GM19438 (cell line): ENCODE measurements around the gene NAPSA.
"Not testable (repeated sequence)": the region's sequence is repeated elsewhere in the genome, so short reads cannot be mapped to it uniquely, and the experiment has no call there.

Source experiments
- ATAC-seq: cut with Tn5 transposase; IDR thresholded peaks from one replicate; pipeline ENCODE4 v1.9.1; 2021; ENCODE audit warnings: low read depth; ENCODE audit not compliant: unreplicated experiment

The NAPSA gene

GRCh38 chr19:50365434-50366306 lies at the start of gene NAPSA:
NAPSA (minus strand) TSS chr19:50365639; CDS start chr19:50365621, 18 bp downstream.
- ATAC-seq: no peak

DNA sequence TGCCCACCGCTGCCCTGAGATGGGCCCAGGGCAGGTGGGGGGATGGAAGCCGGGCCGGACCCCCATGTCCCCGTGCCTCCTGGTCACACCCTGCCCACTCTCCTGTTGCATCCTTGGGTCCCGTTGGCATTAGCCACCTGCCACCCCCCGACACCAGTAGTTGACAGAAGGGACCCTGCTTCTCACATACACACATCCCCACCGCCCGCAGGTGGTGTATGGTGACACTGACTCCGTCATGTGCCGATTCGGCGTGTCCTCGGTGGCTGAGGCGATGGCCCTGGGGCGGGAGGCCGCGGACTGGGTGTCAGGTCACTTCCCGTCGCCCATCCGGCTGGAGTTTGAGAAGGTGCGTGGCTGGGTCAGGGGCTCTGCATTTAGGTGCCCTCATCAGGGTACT lies 48.1 kb upstream of the NAPSA start:
- ATAC-seq: no peak

DNA sequence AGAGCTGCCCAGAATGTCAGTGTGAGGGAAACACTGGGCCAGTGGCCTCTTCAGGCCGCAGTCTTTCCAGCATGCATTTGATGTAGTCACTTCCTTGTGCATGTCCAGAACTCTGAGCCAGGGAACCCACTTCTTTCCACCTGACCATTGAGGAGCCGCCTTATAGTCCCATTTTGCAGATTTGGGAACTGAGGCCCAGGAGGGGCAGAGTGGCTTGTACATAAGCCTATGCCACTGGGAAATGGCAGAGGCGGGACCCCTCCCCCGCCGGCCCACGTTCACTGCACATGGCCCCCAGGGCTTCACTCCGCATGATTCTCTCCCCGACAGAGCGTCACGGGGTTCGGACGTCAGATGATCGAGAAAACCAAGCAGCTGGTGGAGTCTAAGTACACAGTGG lies 47.7 kb upstream of the NAPSA start:
- ATAC-seq: no peak

DNA sequence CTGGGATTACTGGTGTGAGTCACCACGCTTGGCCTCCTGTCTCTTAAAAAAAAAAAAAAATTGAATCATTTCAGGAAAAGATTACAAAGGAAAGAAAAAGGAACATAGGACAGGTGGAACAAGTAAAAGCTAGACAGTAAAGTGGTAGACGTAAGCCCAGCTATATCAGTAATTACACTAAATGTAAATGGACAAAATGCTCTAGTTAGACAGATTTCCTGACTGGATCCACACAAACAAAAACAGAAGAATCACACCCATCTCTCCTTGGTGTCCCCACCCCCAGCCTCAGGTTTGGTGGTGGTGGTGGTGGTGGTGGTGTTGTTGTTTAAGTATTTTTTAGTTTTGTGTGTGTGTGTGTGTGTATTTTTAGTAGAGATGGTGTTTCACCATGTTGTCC lies 47.0 kb upstream of the NAPSA start:
- no peak for ATAC-seq

- ATAC-seq: no peak
Measured at GRCh38 chr19:50410109-50410508, 44.7 kb upstream of the NAPSA start.

DNA sequence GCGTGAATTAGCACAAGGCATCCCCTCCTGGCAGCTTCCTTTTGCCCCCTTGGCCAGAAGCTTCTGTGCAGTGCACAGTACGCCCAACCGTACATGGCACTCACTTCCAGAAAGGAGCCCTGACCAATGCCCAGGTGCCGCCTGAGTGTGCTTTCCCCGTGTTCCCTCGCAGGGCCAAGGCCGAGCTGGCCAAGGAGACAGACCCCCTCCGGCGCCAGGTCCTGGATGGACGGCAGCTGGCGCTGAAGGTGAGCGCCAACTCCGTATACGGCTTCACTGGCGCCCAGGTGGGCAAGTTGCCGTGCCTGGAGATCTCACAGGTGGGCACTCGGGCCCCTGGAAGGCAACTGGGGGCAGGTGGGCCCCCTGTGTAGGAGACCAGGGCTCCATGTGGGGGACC lies 43.9 kb upstream of the NAPSA start:
- no peak for ATAC-seq

DNA sequence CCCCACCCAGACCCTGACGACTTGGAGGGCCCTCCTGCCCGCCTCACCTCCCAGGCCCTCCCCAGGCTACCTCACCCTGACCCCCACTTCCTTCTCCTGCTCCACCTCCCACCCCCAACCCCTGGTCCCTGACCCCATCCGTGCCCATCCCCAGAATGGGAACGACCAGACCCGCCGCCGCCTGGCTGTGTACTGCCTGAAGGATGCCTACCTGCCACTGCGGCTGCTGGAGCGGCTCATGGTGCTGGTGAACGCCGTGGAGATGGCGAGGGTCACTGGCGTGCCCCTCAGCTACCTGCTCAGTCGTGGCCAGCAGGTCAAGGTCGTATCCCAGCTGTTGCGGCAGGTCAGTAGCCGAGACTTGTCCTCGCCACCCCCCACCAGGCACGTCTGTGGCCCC lies 41.4 kb upstream of the NAPSA start:
- ATAC-seq: no peak

GRCh38 chr19:50406156-50406820 lies 40.8 kb upstream of the NAPSA start:
- no peak for ATAC-seq

- ATAC-seq: no peak
Measured at GRCh38 chr19:50402544-50403301, 37.3 kb upstream of the NAPSA start.

DNA sequence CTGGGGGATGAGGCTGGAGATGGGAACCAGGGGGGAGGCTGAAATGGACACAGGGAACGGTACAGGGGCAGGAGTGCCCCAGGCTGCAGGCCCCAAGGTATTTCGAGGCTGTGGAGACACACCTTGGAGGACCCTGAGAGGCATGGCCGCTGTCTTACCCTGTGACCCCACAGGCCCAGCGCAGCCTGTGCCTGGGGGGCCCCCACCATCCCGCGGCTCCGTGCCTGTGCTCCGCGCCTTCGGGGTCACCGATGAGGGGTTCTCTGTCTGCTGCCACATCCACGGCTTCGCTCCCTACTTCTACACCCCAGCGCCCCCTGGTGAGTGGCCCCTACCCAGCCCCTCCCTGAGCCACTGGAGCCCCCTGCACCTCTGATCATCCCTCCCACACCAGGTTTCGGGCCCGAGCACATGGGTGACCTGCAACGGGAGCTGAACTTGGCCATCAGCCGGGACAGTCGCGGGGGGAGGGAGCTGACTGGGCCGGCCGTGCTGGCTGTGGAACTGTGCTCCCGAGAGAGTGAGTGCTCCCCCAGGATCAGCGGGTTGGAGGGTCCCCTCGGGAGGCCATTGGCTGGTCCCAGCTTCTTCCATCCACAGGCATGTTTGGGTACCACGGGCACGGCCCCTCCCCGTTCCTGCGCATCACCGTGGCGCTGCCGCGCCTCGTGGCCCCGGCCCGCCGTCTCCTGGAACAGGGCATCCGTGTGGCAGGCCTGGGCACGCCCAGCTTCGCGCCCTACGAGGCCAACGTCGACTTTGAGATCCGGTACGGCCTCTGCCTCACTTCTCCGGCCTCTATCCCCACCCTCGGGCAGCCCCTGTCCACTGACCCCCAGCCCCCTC lies 36.4 kb upstream of the NAPSA start:
- no peak for ATAC-seq

DNA sequence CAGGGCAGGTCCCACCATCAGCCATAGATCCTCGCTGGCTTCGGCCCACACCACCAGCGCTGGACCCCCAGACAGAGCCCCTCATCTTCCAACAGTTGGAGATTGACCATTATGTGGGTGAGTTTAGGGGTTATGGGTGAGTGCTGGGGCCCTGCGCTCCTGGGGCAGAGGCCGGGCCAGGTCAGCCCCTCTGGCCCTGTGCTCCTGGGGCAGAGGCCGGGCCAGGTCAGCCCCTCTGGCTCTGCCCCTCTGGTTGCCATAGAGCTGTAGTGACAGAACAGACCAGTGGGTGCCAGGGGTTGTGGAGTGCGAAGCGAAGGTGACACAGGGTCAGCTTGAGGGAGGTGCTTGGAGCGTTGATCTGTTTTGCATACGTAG lies 33.9 kb upstream of the NAPSA start:
- ATAC-seq: no peak

DNA sequence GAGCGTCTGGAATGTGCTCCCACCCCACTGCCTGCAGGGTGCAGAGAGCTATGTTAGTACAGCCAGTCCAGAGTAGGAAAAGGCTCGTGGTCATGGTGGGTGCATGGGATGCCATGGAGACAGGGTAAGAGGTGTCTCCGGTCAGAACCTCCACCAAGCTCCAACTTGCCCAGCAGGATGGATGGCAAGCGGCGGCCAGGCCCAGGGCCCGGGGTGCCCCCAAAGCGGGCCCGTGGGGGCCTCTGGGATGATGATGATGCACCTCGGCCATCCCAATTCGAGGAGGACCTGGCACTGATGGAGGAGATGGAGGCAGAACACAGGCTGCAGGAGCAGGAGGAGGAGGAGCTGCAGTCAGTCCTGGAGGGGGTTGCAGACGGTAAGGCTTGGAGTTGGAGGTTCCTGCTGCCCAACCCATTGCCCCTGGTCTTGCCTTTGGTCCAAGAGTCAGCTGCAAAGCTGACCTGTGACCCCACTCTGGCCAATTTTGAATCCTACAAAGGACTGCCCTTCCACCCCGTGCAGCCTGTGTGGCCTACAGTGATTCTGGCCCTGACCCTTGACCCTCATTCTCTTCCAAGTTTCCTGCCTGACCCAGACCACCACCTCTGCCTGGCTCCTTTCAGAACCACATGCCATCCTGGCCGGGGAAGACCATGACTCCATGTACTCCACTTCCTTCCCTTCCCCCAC lies 33.4 kb upstream of the NAPSA start:
- no peak for ATAC-seq

DNA sequence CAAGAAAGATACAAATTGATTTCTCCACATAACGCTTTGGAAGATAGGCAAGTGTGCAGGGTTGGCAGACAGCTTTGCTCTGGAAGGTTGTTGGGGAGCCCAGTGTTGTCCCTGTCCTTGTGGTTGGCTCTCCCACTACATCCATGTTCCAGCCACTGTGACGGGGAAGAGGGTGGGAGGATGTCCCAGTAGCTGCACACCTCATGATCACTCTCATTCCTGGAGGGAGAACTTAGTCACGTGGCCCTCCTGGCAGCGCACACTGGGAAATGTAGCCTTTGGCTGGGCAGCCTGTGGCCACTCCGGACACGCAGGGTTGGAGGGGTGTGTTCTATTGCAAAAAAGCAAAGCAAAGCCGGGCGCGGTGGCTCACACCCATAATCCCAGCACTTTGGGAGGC lies 28.6 kb upstream of the NAPSA start:
- no peak for ATAC-seq

DNA sequence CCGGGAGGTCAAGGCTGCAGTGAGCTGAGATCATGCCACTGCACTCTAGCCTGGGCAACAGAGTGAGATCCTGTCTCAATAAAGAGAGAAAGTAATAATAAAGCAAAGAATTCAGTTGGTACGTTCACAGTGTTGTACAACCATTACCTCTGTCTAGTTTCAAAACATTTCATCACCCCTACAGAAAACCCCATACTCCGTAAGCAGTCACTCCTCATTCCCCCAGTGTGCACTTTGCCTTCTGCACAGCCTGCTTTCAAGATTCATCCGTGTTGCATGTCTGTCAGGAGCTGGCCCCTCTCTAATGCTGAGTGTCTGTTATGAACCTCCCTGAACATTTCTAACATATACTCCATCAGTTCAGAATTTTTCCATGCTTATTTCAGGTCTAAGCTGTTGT lies 28.1 kb upstream of the NAPSA start:
- no peak for ATAC-seq

- no peak for ATAC-seq
Measured at GRCh38 chr19:50392759-50393158, 27.3 kb upstream of the NAPSA start.

GRCh38 chr19:50390952-50391351 lies 25.5 kb upstream of the NAPSA start:
- not testable (repeated sequence) for ATAC-seq

GRCh38 chr19:50390295-50390694 lies 24.9 kb upstream of the NAPSA start:
- not testable (repeated sequence) for ATAC-seq

DNA sequence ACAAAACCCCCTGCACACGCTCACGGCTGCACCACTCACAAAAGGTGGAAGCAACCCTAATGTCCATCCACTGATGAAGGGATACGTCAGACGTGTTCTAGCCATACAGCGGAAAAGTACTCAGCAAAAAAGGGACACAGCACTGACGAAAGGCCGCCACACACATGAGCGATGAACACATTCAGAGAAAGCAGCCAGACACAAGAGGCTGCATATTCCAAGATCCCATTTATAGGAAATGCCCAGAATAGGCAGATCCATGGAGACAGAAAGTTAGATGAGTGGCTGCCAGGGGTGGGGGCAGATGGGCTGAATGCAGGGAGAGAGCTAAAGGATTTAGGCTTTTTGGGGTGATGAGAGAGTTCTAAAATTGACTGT lies 22.4 kb upstream of the NAPSA start:
- ATAC-seq: no peak

- ATAC-seq: no peak
Measured at GRCh38 chr19:50387176-50387867, 21.9 kb upstream of the NAPSA start.
